ENCODE measurements around the gene ICA1. TPM values are rescaled to one million over a fixed set of nuclear protein-coding genes. Genes with fewer than 3 reads are reported as not detected.

Gene ICA1
- total and polyA plus RNA-seq, 2 donors (not counting 3 experiments of a cell fraction or from before 2014, with no cell fraction given) = 19.0 to 47.1 TPM

GRCh38 chr7:8068892-8069686, 192.9 kb downstream of the ICA1 start:
- no peak overlapping the region for H3K4me3 ChIP-seq (replicated peaks in 1 of 3; ENCODE audit: insufficient read depth in 1 of 3, low read depth in 1 of 3, low read length in 3 of 3)
- no peak overlapping the region for H2AFZ ChIP-seq (ENCODE audit: low read depth, low read length)
- no peak for TF ChIP-seq MYC (IDR thresholded peaks at IDR 0.05; ENCODE audit: low read depth, low read length)
- no peak for TF ChIP-seq CTCF (IDR thresholded peaks at IDR 0.05; ENCODE audit: extremely low read depth in 1 of 2, insufficient read depth in 1 of 2, low read depth in 1 of 2, low read length in 2 of 2)
- TF ChIP-seq JUN (IDR thresholded peaks at IDR 0.05; ENCODE audit: borderline replicate concordance, insufficient read depth, insufficient read length, low read depth) = no peak
- no peak for TF ChIP-seq GATA2 (IDR thresholded peaks at IDR 0.05; ENCODE audit: insufficient read depth, insufficient read length, low read depth, low read length)
- TF ChIP-seq POLR2AphosphoS5 (IDR thresholded peaks at IDR 0.05; ENCODE audit: insufficient read depth, low read depth, low read length) = no peak
- TF ChIP-seq MAX (IDR thresholded peaks at IDR 0.05; ENCODE audit: insufficient read depth, insufficient read length) = no peak
- TF ChIP-seq FOS (IDR thresholded peaks at IDR 0.05; ENCODE audit: borderline replicate concordance, insufficient read depth, low read length) = no peak
- TF ChIP-seq POLR2A (IDR thresholded peaks at IDR 0.05; ENCODE audit: low read depth, low read length) = no peak
- no peak for TF ChIP-seq EZH2 (IDR thresholded peaks at IDR 0.05; ENCODE audit: borderline replicate concordance, low read depth, low read length, severe bottlenecking)
- H3K9me3 ChIP-seq (replicated peaks; ENCODE audit: control insufficient read depth, insufficient read depth, low read length) = no peaks in the 10 kb centered on the region
- H3K4me2 ChIP-seq (ENCODE audit: insufficient read depth, low read length) = no peak overlapping the region
- no peaks in the 10 kb centered on the region for H3K36me3 ChIP-seq (ENCODE audit: control insufficient read depth in 2 of 2, extremely low read depth in 1 of 2, insufficient read depth in 2 of 2, low read length in 2 of 2)
- H3K4me1 ChIP-seq (ENCODE audit: control insufficient read depth, extremely low read depth, insufficient read depth, low read length) = no peaks in the 10 kb centered on the region
- no TSS peak for BruUV-seq (replicated peaks)
- no peaks in the 10 kb centered on the region for H3K79me2 ChIP-seq (ENCODE audit: control insufficient read depth, insufficient read depth, low read length)
- H3K27me3 ChIP-seq (ENCODE audit: control insufficient read depth in 2 of 2, insufficient read depth in 2 of 2, low read length in 2 of 2) = no peaks in the 10 kb centered on the region
- no peak for DNase-seq (ENCODE audit: low read depth, low spot score)
- H4K20me1 ChIP-seq (replicated peaks; ENCODE audit: control insufficient read depth, extremely low read depth, insufficient read depth, low read length) = no peaks in the 10 kb centered on the region
- H3K9ac ChIP-seq (replicated peaks; ENCODE audit: extremely low read depth, insufficient read depth, low read length) = no peak overlapping the region
- POLR2A ChIA-PET = no interaction called here
- CTCF ChIA-PET = no interaction called here
- intact Hi-C loops (cut with micrococcal nuclease) = no loop called here
- no peak overlapping the region for H3K27ac ChIP-seq (ENCODE audit: insufficient read depth, low read depth, low read length)
- no peak for FAIRE-seq
- no peaks in the 10 kb centered on the region for H3K9me1 ChIP-seq (replicated peaks; ENCODE audit: control insufficient read depth, extremely low read depth, insufficient read depth, low read length)
- dilution Hi-C loops (cut with MboI; ENCODE audit: extremely low pct_ligation_motif_present, low sequenced_read_pairs) = no loop called here

Measured in endothelial cell of umbilical vein (primary cell).